GM18873 (cell line): ENCODE data around the gene CWH43.
"Not testable (repeated sequence)": the region's sequence is repeated elsewhere in the genome, so short reads cannot be mapped to it uniquely, and the experiment has no call there.

ENCODE experiments used
- ATAC-seq: cut with Tn5 transposase; IDR thresholded peaks from one replicate; pipeline ENCODE4 v1.9.1; 2021; ENCODE audit warnings: mild to moderate bottlenecking, moderate library complexity, moderate number of reproducible peaks; ENCODE audit not compliant: unreplicated experiment, low FRiP score

CWH43 gene

DNA sequence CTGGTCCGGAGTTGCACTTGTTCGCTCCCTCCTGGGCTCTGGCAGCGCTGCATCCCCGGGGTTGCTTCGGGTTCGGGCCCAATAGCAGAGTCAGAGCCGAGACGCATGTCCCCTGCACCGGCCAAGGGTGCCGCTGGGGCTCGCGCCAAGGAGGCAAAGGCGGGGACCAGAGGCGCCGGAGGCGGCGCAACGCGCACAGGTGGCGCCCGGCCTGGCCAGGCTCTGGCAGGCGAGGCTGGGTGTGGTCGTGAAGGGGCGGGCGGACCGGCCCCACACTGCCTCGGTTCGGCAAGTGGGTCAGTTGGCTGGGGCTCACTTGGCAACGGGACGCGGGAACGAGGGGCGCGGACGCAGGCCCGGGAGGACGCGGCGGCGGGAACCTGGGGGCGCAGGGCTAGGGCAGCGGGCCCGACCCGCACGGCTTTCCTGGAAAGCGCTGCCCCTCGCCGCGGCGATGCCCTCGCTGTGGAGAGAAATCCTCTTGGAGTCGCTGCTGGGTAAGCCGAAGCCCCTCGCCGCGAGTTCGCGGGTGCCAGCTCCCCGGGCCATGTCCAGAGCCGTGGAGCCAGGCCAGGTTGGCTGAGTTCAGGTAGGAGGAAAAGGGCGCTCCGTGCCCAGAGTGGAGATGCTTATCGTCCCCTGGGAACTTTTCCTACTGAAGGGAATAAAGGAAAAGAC, at the start of gene CWH43:
Gene CWH43 (plus strand): TSS at position 300 of the 678 bp plus-strand sequence. CDS start 155 bp downstream, at position 455.
- ATAC-seq = no peak

DNA sequence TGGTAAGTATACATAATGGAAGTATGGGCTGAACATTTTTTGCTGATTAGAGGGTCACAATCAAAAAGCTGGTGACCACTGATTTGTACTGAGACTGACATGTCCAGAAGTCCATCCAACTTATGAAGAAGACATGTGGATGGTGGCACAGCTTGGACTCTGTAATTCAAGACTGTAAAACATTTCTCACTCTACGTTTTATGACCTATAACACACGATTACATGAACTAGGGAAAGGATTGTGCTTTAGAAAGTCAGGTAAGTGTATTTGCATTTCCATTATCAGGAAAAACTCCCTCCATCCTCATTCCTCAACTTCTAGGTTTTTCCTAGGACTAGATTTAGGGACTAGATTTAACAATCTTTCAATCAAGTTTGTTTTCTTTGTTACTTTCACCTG, 49.0 kb upstream of the CWH43 start:
- ATAC-seq = no peak

DNA sequence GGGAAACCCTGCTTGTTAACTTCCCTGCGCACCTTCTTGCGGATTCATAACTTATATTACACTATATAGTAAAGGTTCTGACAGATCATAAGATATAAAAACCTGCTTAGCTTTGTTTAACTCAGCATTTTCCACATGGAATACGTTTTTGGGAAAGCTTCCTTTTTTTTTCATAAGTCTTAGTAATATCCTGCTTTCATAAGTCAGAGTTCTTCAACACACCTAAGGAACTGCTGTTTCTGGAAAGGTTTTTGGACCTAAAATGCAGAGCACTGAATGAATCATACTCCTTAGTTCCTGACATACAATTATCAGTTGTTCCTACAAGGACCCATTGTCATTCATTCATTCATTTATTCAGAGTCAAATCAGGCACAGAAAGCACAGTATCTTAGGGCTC, 47.2 kb upstream of the CWH43 start:
- no peak for ATAC-seq

DNA sequence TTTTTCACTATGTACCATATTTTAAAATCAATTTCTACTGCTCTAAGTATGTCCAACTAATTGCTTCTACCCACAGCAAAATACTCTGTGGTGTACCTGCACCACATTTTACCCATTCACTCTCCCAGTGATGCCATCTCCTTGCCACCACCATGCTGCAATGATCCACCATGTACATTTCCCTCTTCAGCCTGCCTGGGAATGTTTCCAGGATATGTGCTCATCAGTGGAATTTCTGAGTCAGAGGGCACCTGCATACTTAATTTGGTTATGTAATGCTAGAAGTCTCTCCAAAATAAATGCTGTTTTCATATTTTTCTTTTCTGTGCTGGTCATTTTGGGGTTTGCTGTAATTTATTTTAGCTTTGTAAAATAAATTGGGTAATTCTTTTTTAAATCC, 46.3 kb upstream of the CWH43 start:
- ATAC-seq = no peak

DNA sequence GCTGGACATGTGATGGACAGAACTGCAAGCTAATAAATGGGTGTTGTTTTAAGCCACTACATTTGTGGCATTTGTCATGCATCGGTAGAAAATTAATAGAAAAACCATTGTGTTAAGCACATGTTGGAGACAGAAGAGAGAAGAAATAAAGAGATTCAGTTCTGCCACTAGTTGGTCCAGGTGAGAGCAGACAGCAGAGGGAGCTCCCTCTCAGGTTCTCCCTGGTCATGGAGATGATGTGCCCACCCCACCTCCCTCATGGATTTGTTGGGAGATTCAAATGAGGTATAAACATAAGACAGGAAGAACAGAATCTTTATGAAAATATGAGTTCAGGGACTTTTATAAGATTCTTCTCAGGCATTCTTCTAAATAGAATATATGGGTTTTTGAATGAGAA, 42.7 kb upstream of the CWH43 start:
- ATAC-seq = no peak

DNA sequence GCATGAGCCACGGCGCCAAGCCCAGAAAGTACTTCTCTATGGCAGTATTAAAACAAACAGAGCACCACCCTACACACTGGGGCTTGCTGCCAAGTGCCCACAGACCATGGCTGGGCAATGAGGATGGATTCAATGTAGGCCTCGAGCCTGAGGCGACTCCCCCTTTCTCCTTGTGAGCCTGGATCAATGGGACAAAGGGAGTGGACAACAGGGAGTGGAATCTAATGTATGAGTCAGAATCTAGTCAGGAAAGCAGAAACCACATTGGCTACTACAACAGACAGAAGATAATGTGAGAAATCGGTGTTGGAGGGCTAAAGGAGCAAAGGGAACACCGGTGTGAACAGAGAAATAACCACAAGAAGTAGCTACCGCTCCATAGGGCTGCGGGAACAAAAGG, 41.8 kb upstream of the CWH43 start:
- no peak for ATAC-seq

DNA sequence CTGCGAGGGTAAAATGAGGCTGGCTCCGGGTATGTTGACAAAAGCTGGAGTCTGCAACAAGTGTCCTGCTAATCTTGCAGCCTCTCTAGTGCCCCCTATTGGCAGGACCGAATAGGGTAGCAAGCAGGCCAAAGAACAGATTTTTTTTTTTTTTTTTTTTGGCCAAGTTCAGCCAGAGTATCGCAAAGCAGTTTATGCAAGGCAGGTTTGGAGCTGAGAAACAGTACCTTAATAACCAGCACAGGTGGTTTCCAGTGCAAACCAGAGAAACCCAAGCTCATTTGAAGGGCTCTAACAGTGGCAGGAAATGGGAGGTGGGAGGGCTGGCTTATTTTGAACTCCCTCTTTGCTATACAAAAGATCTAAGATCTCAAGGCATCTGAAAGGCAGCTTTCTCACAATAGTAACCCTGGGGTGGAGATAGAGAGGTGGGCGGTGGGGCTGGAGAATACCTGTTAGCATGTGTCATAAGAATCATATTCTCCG, 41.3 kb upstream of the CWH43 start:
- no peak for ATAC-seq

DNA sequence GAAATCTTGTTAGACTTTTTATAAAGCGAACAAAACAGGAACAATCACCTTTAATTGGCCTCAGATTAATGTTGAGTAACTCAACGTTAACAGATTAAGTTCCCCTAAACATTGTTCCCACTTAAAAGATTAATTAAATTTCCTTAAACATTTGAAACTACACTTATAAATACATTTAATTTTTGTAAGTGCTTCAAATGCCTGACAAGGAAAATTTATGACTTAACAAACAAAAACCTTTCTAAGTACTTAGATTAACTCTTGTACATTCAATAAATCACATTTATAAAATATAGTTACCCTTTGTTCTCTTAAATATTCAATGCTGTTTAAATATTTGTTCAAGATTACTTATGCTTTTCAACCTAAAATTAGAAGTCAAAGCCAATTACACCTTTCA, 40.1 kb upstream of the CWH43 start:
- ATAC-seq = no peak

DNA sequence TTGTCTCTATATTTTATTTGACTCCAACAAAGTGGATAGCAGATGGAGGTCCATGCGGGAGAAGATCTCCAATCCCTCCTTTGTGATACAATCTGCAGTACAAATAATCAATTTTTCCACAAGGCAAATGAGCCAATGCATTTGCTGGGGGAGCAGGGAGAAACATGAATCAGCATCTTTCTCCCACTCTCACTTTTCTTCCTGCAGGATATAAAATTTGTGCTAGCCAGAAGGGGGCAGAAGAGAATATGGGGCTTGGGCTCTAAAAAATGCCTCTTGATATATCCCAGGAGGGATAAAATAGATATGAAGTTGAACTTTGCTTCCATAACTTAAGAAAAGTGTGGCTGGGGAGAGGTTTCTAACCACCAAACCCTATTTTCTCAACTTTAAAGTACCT, 38.3 kb upstream of the CWH43 start:
- no peak for ATAC-seq

DNA sequence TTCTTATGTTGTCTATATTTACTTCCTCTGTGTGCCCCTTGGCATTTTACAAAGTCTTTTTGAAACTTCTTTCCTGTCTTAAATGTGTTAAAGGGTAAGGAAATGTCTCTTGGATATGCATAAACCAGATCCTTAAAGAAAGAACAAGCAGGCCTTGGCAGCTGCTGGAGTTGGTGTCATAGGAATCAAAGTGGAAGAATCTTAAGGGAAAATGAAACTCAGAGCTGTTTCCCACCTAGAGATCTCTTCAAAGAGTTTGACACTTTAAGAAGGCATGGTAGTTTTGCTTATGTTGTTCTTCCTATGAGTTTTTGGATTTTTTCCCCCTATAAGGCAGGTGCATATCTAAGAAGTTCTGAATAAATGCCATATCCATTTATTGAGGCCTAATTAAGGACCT, 37.0 kb upstream of the CWH43 start:
- ATAC-seq = no peak

DNA sequence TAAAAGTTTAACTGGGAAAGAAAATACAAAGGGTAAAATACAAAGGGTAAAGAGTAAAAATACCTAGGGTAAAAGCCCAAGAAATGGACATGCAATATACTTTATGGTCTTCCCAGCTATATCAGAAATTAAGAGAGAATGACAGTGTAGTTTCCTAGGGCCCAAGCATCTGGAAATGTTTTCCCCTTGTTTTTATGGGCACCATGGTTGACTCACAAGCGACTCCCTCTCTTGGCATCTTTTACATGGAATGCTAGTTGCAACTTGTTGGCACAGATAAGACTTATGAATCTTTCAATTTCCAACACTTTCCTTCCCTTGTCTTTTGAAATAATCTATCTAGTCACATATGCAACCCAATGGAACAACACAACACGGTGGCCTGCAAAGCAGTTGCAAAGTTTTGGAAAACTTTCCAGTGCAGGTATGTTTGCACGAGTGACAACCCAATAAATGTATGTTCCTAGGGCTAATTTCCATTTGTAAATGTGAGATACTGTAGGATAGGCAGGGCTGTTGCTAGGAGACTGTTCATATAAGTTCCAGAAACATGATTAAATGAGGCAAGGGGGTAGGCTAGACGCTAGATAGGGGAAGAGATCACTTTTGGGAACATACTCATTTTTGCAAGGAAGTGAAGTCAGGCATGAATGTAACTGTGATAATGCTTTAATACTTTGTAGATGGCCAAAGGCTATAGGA, 36.4 kb upstream of the CWH43 start:
- ATAC-seq = no peak

DNA sequence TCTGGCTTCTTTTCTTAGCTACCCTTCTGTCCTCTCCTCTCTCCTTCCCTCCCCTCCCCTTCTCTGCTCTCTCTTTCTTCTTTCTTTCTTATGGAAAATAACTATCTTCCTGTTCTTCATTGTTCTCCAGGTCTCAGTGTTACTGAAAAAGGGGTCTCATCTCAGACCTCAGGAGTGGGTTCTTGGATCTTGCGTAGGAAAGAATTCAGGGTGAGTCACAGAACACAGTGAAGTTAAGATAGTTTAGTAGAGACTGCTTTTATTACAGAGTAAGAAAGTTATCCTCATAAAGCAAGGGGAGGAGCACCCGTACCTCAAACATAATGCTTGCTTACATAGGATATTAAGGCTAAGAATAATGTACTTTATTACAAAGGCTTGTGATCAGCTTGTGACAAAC, 31.8 kb upstream of the CWH43 start:
- no peak for ATAC-seq

DNA sequence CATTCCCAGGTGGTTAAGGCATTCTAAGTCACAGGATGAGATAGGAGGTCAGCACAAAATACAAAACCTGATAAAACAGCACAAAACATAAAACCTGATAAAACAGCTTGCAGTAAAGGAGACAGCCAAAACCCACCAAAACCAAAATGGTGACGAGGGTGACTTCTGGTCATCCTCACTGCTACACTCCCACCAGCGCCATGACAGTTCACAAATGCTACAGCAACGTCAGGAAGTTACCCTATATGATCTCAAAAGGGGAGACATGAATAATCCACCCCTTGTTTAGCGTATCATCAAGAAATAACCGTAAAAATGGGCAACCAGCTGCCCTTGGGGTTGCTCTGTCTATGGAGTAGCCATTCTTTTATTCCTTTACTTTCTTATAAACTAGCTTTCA, 28.7 kb upstream of the CWH43 start:
- not testable (repeated sequence) for ATAC-seq

DNA sequence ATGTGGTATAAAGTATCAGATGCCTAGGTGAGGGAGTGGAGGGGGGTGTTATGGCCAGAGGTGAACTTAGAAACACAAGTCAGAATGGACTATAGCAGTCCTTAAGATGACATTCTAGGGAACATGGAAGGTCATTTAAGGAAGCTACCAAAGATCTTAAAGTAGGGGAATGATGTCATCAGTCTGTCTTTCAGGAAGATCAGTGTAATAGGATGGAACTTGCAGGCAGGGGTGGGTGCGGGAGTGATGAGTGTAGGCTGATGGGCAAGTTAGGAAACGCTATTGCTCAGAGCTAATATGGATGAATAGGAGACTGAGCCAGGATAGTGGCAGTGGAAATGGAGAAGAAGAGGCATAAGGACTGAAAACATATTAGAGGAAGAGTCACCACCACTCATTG, 27.5 kb upstream of the CWH43 start:
- no peak for ATAC-seq

DNA sequence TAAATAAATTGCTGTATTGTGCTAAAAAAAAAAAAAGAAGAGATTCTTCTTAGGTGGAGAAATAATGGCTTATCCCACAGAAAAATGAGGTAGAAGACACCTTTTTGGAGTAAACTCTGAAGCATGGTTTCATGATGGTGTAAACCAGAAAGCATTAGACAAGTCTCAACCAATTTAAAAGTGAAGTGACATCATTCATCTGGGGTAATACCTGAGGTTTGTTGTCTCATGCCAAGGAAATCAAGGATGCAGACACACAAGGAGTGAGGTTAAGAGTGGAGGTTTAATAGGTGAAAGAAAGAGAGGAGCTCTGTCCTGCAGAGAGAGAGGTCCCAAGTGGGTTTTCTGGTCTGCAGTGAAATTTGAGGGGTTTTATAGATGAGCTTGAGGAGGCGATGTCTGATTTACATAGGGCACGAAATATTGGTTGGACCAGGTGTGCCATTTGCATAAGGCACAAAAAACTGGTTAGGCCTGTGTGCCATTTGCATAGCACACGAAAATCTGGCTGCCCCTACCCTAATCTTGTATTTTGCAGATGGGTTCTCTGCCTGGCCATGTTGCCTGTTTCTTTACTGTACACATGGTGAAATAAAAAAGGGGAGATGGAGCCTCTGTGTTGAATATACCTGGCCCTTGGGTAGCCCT, 25.0 kb upstream of the CWH43 start:
- ATAC-seq = no peak

DNA sequence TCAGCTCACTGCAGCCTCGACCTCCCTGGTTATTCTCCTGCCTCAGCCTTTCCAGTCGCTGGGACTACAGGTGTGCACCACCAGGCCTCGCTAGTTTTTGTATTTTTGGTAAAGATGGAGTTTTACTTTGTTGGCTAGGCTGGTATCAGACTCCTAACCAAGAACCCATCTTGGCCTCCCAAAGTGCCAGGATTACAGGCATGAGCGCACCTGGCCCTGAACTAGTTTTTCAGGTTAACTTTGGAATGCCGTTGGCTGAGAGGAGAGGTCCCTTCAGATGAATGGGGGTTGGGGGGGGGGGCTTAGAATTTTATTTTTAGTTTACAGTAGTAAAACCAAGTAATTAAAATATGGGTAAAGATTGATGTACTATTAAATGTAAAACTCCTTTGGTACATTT, 23.4 kb upstream of the CWH43 start:
- ATAC-seq = no peak

DNA sequence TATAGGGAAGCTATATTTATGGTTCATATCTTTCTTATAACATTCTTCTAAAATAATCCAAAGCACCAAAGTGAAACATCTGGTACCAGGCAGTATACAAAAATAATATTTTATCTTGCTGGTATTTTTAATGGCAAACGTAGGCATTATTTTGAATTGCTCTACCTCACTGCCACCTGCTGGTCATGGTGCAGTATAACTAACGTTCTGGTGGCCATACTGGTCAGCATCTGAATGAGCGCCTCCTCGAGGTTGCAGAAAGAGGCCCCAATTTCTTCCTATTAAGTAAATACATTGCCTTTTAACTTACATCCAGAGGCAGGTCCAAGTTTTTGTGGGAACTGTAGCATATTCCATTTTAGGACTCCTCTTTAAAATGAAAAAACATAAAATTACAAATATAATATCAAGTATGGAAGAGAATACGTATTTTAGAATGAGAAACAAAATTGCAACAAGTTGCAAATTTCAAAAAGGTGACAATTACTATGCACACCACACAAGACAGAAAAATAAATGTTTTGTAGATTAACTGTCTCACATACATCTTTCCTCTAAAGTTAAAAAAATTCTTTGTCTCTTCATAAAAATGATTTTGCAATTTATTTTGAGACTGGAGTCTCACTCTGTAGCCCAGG, 22.9 kb upstream of the CWH43 start:
- ATAC-seq = peak; percentile 88

DNA sequence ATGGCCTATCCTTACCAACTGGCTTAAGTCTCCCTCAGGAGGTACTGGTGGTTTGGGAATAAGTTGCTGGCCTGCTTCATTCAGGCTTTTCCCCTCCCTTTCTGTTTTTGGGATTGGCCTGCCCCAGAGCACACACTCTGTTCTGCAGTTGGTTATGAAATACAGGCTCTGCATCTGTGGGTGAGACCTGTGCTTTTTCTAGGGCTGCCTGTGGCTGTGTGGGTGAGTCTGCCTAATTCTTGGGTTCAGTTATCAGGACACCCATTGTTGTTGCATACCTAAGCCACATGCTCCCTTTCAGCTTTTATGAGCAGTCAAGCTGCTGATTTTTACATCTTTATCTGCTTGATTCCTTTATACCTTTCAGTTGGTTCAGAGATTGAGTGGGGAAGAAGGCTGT, 19.0 kb upstream of the CWH43 start:
- ATAC-seq = no peak

DNA sequence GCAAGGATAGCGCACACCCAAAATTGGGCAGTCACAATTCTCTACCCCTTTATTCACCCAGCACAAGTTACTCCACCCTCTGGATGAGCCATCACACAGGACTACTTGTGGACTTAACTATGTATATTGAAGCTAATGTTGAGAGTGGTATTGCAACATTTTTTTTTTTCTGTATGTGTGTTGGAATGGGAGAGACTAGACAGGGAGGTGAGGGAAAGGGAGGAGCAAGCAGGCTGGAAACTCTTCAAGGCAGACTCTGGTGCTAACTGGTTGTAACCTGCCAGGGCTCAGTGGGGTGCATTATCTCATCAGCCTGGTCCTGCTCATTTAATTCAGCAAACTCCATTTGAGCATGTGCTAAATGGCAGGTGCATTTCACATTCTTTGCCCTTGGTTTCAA, 18.4 kb upstream of the CWH43 start:
- ATAC-seq = no peak

DNA sequence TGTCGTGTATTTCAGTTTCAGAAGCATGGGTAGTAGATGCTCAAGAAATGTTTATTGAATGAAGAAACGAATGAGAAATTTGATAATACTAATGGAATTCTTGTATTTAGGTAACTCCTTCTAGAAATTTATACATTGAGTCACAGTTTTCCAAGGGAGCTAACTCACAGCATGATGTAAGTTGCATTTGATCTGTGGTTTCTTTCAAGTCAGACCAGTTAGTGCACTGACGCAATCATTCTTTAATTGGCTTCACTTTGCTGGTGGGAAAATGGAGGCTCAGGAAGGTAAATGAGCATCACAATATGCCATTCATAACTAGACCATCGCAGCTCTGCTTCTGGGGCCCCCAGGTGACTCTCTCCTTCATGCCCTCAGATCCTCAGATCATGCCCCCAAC, 17.3 kb upstream of the CWH43 start:
- ATAC-seq = no peak

DNA sequence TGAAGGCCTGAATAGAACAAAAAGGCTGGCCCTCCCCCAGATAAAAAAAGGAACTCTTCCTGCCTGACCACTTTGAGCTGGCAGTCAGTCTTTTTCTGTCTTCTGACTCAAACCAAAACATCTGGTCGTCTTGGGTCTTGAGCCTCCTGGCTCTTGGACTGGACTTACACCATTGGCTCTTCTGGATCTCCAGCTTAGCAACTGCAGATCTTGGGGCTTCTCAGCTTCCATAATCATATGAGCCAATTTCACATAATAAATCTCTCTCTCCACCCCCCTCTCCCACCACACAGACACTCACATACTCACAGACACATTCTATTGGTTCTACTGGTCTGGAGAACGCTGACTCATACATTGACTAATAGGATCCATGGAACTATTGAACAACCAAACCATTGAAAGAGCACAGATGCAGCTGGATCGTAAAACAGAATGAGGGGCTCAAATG, 15.6 kb upstream of the CWH43 start:
- no peak for ATAC-seq
